Measurements from ENCODE around the gene MYB.

The MYB gene

DNA sequence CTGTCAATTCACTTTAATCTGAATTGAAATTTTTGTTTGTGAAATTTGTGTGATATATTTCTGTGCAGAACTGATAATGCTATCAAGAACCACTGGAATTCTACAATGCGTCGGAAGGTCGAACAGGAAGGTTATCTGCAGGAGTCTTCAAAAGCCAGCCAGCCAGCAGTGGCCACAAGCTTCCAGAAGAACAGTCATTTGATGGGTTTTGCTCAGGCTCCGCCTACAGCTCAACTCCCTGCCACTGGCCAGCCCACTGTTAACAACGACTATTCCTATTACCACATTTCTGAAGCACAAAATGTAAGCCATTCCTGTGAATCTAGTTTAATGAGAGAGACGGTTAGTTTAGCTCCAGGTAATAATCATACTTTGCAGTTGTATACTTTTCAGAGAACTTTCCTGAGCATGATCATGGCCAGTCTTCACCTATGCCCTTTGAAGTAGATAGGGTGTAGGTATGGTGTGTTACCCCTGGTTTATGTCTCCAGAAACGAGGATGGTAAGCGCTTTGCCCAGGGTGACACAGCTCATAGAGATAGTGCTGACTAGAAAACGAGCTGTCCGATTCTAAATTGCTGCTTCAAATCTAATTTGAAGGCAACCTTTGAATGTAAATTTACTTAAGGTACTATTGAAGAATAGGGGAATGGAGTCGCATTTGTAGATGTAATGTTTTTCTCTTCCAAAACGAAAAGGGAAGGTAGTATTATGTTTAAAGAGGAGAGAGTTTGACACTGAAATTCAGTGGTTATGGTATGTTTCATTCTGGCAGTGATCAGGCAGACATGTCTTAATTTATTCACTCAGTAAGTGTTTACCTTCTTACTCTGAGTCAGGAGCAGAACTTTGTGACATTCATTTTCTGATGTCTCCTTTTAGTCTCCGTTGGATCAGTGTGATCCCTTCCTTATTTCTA lies 11.4 kb downstream of the MYB start:
- ChIA-PET CTCF (interaction anchor here (1.3 to 2.3 kb wide), 4 partner anchors 9 to 30 kb away, joined by 3 to 14 read pairs (median 4); partner anchors contain the start of gene MYB), POLR2A (no interaction called here)
- TF ChIP-seq, protein P1, sequence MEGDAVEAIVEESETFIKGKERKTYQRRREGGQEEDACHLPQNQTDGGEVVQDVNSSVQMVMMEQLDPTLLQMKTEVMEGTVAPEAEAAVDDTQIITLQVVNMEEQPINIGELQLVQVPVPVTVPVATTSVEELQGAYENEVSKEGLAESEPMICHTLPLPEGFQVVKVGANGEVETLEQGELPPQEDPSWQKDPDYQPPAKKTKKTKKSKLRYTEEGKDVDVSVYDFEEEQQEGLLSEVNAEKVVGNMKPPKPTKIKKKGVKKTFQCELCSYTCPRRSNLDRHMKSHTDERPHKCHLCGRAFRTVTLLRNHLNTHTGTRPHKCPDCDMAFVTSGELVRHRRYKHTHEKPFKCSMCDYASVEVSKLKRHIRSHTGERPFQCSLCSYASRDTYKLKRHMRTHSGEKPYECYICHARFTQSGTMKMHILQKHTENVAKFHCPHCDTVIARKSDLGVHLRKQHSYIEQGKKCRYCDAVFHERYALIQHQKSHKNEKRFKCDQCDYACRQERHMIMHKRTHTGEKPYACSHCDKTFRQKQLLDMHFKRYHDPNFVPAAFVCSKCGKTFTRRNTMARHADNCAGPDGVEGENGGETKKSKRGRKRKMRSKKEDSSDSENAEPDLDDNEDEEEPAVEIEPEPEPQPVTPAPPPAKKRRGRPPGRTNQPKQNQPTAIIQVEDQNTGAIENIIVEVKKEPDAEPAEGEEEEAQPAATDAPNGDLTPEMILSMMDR (IDR thresholded peaks at IDR 0.05; ENCODE audit: control extremely low read depth, extremely low read depth, low read depth, missing control alignments), result no peak
- DNase-seq (ENCODE audit: extremely low spot score), result no peak

GRCh38 chr6:135193221-135193620 lies 12.1 kb downstream of the MYB start:
- ChIA-PET CTCF (interaction anchor here (1.0 to 2.3 kb wide), 4 partner anchors 10 to 12 kb away, joined by 3 to 14 read pairs (median 3); partner anchors contain the start of gene MYB), POLR2A (no interaction called here)
- TF ChIP-seq, protein P1 (IDR thresholded peaks at IDR 0.05; ENCODE audit: control extremely low read depth, extremely low read depth, low read depth, missing control alignments), result no peak
- DNase-seq (ENCODE audit: extremely low spot score), result no peak

GRCh38 chr6:135195041-135195440 lies 13.9 kb downstream of the MYB start:
- no peak for DNase-seq (ENCODE audit: extremely low spot score)
- TF ChIP-seq, protein P1 (IDR thresholded peaks at IDR 0.05; ENCODE audit: control extremely low read depth, extremely low read depth, low read depth, missing control alignments), result no peak
- ChIA-PET POLR2A (no interaction called here), CTCF (interaction anchor here (1.0 to 1.4 kb wide), 2 partner anchors 11 to 32 kb away, joined by 4 to 5 read pairs; no protein-coding TSS in a partner anchor)

GRCh38 chr6:135195522-135195921 lies 14.4 kb downstream of the MYB start:
- no peak for DNase-seq (ENCODE audit: extremely low spot score)
- CTCF ChIA-PET, result interaction anchor here (0.9 to 2.2 kb wide), 4 partner anchors 12 to 94 kb away, joined by 3 to 15 read pairs (median 4); no protein-coding TSS in a partner anchor
- POLR2A ChIA-PET, result no interaction called here
- TF ChIP-seq, protein P1 (IDR thresholded peaks at IDR 0.05; ENCODE audit: control extremely low read depth, extremely low read depth, low read depth, missing control alignments), result no peak

- TF ChIP-seq, protein P1 (IDR thresholded peaks at IDR 0.05; ENCODE audit: control extremely low read depth, extremely low read depth, low read depth, missing control alignments), result no peak
- ChIA-PET CTCF (interaction anchor here (0.9 to 2.2 kb wide), 5 partner anchors 13 to 254 kb away, joined by 3 to 15 read pairs (median 5); no protein-coding TSS in a partner anchor), POLR2A (no interaction called here)
- peak; percentile 29 for DNase-seq (ENCODE audit: extremely low spot score)
Measured at GRCh38 chr6:135196739-135197510, 15.8 kb downstream of the MYB start.

- no peak for DNase-seq (ENCODE audit: extremely low spot score)
- ChIA-PET CTCF (interaction anchor here (0.8 to 2.4 kb wide), 6 partner anchors 10 to 220 kb away, joined by 3 to 7 read pairs (median 4); no protein-coding TSS in a partner anchor), POLR2A (no interaction called here)
- TF ChIP-seq, protein P1 (IDR thresholded peaks at IDR 0.05; ENCODE audit: control extremely low read depth, extremely low read depth, low read depth, missing control alignments), result no peak
Measured at GRCh38 chr6:135202836-135203235, 21.7 kb downstream of the MYB start.

Measured in GM10248 (cell line).